ENCODE data around the gene PLVAP. TPM values are rescaled to one million over a fixed set of nuclear protein-coding genes. Genes with fewer than 3 reads are reported as not detected.

PLVAP gene
- not detected in 2 replicates for polyA plus RNA-seq (2011; rRNA removed)
- polyA minus RNA-seq (2011; rRNA and poly(A)+ RNA removed), result not detected in 2 replicates

DNA sequence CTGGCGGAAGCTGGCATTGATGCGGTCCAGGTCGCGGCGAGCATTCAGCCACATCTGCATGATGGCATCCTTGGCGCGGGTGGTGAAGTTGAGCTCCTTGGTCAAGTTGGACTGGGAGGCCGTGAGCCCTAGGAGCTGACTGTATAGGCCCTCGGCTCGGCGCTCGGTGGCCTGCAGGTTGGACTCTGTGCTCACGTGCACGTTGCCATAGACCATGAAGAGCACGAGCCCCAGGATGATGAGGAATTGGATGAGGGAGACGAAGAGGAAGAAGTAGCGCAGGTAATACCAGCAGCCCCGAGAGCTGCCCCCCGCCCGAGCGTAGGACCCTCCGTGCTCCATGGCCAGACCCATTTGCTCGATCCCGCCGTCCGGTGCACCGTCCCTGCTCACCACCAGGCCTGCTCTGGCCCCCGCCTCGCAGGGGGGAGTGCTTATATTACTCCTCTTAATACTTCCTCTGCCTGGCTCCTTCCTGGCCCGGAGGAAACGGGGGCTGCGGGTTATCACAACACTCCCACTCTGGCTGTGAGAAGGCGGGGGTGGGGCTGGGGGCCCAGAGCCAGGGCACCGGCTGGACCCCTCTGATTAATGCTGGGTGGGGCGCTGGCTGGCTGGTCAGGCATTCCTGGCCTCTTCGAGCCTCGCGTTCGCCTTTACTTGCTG is at the start of gene PLVAP:
Gene PLVAP (minus strand): TSS at position 408 of the 666 bp plus-strand sequence. CDS start 54 bp downstream, at position 354.
- no peak within 1 kb of the TSS for H3K4me3 ChIP-seq (ENCODE audit: low read depth, low read length)
- H3K36me3 ChIP-seq (ENCODE audit: control insufficient read depth, insufficient read depth, low read length), result no peaks in the 10 kb centered on the region
- TF ChIP-seq, protein P1, sequence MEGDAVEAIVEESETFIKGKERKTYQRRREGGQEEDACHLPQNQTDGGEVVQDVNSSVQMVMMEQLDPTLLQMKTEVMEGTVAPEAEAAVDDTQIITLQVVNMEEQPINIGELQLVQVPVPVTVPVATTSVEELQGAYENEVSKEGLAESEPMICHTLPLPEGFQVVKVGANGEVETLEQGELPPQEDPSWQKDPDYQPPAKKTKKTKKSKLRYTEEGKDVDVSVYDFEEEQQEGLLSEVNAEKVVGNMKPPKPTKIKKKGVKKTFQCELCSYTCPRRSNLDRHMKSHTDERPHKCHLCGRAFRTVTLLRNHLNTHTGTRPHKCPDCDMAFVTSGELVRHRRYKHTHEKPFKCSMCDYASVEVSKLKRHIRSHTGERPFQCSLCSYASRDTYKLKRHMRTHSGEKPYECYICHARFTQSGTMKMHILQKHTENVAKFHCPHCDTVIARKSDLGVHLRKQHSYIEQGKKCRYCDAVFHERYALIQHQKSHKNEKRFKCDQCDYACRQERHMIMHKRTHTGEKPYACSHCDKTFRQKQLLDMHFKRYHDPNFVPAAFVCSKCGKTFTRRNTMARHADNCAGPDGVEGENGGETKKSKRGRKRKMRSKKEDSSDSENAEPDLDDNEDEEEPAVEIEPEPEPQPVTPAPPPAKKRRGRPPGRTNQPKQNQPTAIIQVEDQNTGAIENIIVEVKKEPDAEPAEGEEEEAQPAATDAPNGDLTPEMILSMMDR (IDR thresholded peaks at IDR 0.05; ENCODE audit: insufficient read depth, low read depth, low read length), result no peak
- H3K27me3 ChIP-seq (ENCODE audit: control insufficient read depth, insufficient read depth, low read length), result no peaks in the 10 kb centered on the region
- POLR2A ChIA-PET, result no interaction called here
- no peak for DNase-seq (ENCODE audit: low read depth)
- CTCF ChIA-PET, result interaction anchor here (1.3 to 1.9 kb wide), 3 partner anchors 9 to 30 kb away, joined by 4 to 11 read pairs (median 4); no protein-coding TSS in a partner anchor

GRCh38 chr19:17424743-17425365 is 47.7 kb upstream of the PLVAP start:
- DNase-seq (ENCODE audit: low read depth), result no peak
- Histone ChIP-seq H3K27me3 (ENCODE audit: control insufficient read depth, insufficient read depth, low read length) (no peaks in the 10 kb centered on the region), H3K36me3 (ENCODE audit: control insufficient read depth, insufficient read depth, low read length) (peaks cover 5% of the 10 kb centered on the region), H3K4me3 (ENCODE audit: low read depth, low read length) (no peak overlapping the region)
- TF ChIP-seq, protein P1 (IDR thresholded peaks at IDR 0.05; ENCODE audit: insufficient read depth, low read depth, low read length), result peak; percentile 61
- POLR2A ChIA-PET, result no interaction called here
- CTCF ChIA-PET, result no interaction called here

GRCh38 chr19:17423429-17424208 is 46.5 kb upstream of the PLVAP start:
- ChIA-PET CTCF (interaction anchor here (0.5 kb wide), 1 partner anchor 353 kb away, joined by 5 read pairs; no protein-coding TSS in a partner anchor), POLR2A (interaction anchor here (0.5 kb wide), 1 partner anchor 9 kb away, joined by 3 read pairs; no protein-coding TSS in a partner anchor)
- Histone ChIP-seq H3K4me3 (ENCODE audit: low read depth, low read length) (no peak overlapping the region), H3K36me3 (ENCODE audit: control insufficient read depth, insufficient read depth, low read length) (peaks cover 5% of the 10 kb centered on the region), H3K27me3 (ENCODE audit: control insufficient read depth, insufficient read depth, low read length) (no peaks in the 10 kb centered on the region)
- TF ChIP-seq, protein P1 (IDR thresholded peaks at IDR 0.05; ENCODE audit: insufficient read depth, low read depth, low read length), result no peak
- DNase-seq (ENCODE audit: low read depth), result no peak

DNA sequence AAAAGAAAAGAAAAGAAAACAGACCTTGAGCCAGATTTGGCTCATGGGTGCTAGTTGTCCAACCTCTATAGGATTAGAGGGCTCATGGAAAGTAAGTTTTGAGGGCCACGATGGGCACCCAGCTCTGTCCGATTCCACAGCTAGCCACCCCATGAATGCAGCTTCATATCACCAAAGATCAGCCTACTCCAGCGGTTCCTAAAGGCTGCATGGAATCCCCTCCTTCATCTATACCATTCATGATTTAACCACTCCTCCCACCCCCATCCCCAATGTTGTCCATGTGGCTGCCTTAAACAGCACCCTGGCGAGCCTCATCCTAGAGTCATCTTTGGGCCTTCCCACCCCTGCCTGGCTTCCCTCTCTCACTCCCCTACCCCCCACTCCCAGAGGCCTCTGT is 44.8 kb upstream of the PLVAP start:
- ChIA-PET POLR2A (no interaction called here), CTCF (no interaction called here)
- TF ChIP-seq, protein P1 (IDR thresholded peaks at IDR 0.05; ENCODE audit: insufficient read depth, low read depth, low read length), result no peak
- Histone ChIP-seq H3K4me3 (ENCODE audit: low read depth, low read length) (no peak overlapping the region), H3K36me3 (ENCODE audit: control insufficient read depth, insufficient read depth, low read length) (peaks cover 5% of the 10 kb centered on the region), H3K27me3 (ENCODE audit: control insufficient read depth, insufficient read depth, low read length) (no peaks in the 10 kb centered on the region)
- no peak for DNase-seq (ENCODE audit: low read depth)
